RPMI8226 (cell line): ENCODE data around the gene RBMS1.

Source experiments
- DNase-seq: peaks from one replicate; pipeline ENCODE4 v3.0.0-alpha.2; 2015

Gene RBMS1

GRCh38 chr2:160241251-160242137 lies 252.1 kb downstream of the RBMS1 start:
- DNase-seq = peak; percentile 22

GRCh38 chr2:160239436-160239835 lies 254.2 kb downstream of the RBMS1 start:
- no peak for DNase-seq

- DNase-seq = no peak
These were observed 255.2 kb downstream of the RBMS1 start for GRCh38 chr2:160238392-160238791.

- DNase-seq = no peak
These were observed 260.6 kb downstream of the RBMS1 start for GRCh38 chr2:160232905-160233475.

GRCh38 chr2:160229591-160229990 lies 264.0 kb downstream of the RBMS1 start:
- no peak for DNase-seq

- DNase-seq = no peak
These were observed 265.3 kb downstream of the RBMS1 start for GRCh38 chr2:160228141-160228917.

- DNase-seq = no peak
These were observed 266.2 kb downstream of the RBMS1 start for GRCh38 chr2:160227293-160227915.

GRCh38 chr2:160226367-160226766 lies 267.2 kb downstream of the RBMS1 start:
- DNase-seq = no peak

GRCh38 chr2:160225722-160226121 lies 267.9 kb downstream of the RBMS1 start:
- DNase-seq = no peak

- no peak for DNase-seq
These were observed 269.1 kb downstream of the RBMS1 start for GRCh38 chr2:160224507-160224906.

GRCh38 chr2:160224060-160224459 lies 269.5 kb downstream of the RBMS1 start:
- no peak for DNase-seq

- no peak for DNase-seq
These were observed 270.0 kb downstream of the RBMS1 start for GRCh38 chr2:160223560-160223959.

- no peak for DNase-seq
These were observed 270.9 kb downstream of the RBMS1 start for GRCh38 chr2:160222546-160223283.
